H1 (cell line): ENCODE measurements around the gene SLC22A2.

Experiments
- MAFK ChIP-seq: IDR thresholded peaks from 2 replicates; pipeline ENCODE4 v1.6.1; 2012; ENCODE audit warnings: low read depth, mild to moderate bottlenecking, improper control_type of control experiment, low read length
- POLR2A ChIP-seq, 2 experiments: IDR thresholded peaks; 1 replicate in 1 of 2; 2 replicates in 1 of 2; pipeline ENCODE4 v1.6.1; 2011; ENCODE audit warnings: low read depth in 2 of 2, low read length in 2 of 2, mild to moderate bottlenecking in 2 of 2; ENCODE audit errors: control extremely low read depth in 1 of 2
- TF ChIP-seq, protein P1 (sequence below), 3 experiments: IDR thresholded peaks; 1 replicate in 2 of 3; 2 replicates in 1 of 3; pipeline versions ENCODE4 v1.5.1 to v1.6.1; 2011; ENCODE audit warnings: low read length in 3 of 3, mild to moderate bottlenecking in 3 of 3, inconsistent platforms in 2 of 3, low read depth in 1 of 3, moderate library complexity in 1 of 3; ENCODE audit not compliant: insufficient read depth in 1 of 3; ENCODE audit errors: control extremely low read depth in 1 of 3

DNA sequence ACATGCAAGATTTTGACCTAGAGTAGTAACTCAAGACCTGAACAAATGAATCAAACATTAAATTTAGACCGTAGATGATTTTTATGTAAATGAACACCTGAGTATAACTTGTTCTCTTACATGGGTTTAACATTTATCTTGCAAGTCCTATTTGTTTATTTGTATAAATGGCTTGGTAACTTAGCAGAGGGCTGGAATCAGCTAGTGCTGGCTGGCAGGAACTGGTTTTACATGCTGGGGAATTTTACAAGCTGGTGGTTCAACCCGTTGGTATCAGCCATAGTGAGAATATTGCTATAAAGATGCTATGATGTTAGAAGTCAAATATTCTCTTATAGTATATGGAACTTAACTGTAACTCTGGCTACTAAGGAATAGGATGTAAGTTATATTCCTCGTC, 8.9 kb downstream of the SLC22A2 start:
- TF ChIP-seq MAFK (no peak), POLR2A (IDR thresholded peaks at IDR 0.05; ENCODE audit: control extremely low read depth in 1 of 2, low read depth in 2 of 2, low read length in 2 of 2) (no peak)
- TF ChIP-seq, protein P1, sequence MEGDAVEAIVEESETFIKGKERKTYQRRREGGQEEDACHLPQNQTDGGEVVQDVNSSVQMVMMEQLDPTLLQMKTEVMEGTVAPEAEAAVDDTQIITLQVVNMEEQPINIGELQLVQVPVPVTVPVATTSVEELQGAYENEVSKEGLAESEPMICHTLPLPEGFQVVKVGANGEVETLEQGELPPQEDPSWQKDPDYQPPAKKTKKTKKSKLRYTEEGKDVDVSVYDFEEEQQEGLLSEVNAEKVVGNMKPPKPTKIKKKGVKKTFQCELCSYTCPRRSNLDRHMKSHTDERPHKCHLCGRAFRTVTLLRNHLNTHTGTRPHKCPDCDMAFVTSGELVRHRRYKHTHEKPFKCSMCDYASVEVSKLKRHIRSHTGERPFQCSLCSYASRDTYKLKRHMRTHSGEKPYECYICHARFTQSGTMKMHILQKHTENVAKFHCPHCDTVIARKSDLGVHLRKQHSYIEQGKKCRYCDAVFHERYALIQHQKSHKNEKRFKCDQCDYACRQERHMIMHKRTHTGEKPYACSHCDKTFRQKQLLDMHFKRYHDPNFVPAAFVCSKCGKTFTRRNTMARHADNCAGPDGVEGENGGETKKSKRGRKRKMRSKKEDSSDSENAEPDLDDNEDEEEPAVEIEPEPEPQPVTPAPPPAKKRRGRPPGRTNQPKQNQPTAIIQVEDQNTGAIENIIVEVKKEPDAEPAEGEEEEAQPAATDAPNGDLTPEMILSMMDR (IDR thresholded peaks at IDR 0.05; ENCODE audit: control extremely low read depth in 1 of 3, insufficient read depth in 1 of 3, low read depth in 1 of 3, low read length in 3 of 3) = no peak
